Karpas-422 (cell line): ENCODE data around the gene PRKCE. TPM values are rescaled to one million over a fixed set of nuclear protein-coding genes. Genes with fewer than 3 reads are reported as not detected.

Experiments used
- DNase-seq: peaks from one replicate; pipeline ENCODE4 v3.0.0-alpha.2; 2015
- H2AFZ ChIP-seq: fragments of 200-600 bp; sonication (generic); 2 replicates; pipeline ENCODE4 v1.6.1; 2014; ENCODE audit warnings: antibody characterized with exemption, low read length, mixed read lengths
- H3K27ac ChIP-seq: fragments of 200-600 bp; sonication (generic); 2 replicates; pipeline ENCODE4 v1.5.1; 2014; ENCODE audit warnings: mild to moderate bottlenecking, low read length, moderate library complexity
- H3K27me3 ChIP-seq: fragments of 200-600 bp; sonication (generic); 2 replicates; pipeline ENCODE4 v1.6.1; 2014; ENCODE audit warnings: low read length, mixed read lengths
- H3K36me3 ChIP-seq: fragments of 200-600 bp; sonication (generic); 2 replicates; pipeline ENCODE4 v1.6.1; 2014; ENCODE audit warnings: low read length, mixed read lengths; ENCODE audit not compliant: insufficient read depth
- H3K4me1 ChIP-seq: fragments of 200-600 bp; sonication (generic); 2 replicates; pipeline ENCODE4 v1.6.1; 2014; ENCODE audit warnings: mild to moderate bottlenecking, low read length, mixed read lengths
- H3K4me2 ChIP-seq: fragments of 200-600 bp; sonication (generic); 2 replicates; pipeline ENCODE4 v1.6.1; 2014; ENCODE audit warnings: low read length, low read depth, mild to moderate bottlenecking; ENCODE audit not compliant: poor library complexity, severe bottlenecking
- H3K4me3 ChIP-seq: fragments of 200-600 bp; sonication (generic); 2 replicates; pipeline ENCODE4 v1.5.1; 2014; ENCODE audit warnings: mild to moderate bottlenecking, antibody characterized with exemption, low read length, mixed read lengths
- H3K79me2 ChIP-seq: fragments of 200-600 bp; sonication (generic); 2 replicates; pipeline ENCODE4 v1.6.1; 2014; ENCODE audit warnings: mild to moderate bottlenecking, low read length, mixed read lengths
- H3K9ac ChIP-seq: fragments of 200-600 bp; sonication (generic); 2 replicates; pipeline ENCODE4 v1.6.0; 2014; ENCODE audit warnings: low read length
- H3K9me2 ChIP-seq: fragments of 200-600 bp; sonication (generic), shearing (Covaris generic); replicated peaks from 2 replicates; pipeline ENCODE4 v1.6.0; 2014; ENCODE audit warnings: mild to moderate bottlenecking, low read length, moderate library complexity; ENCODE audit not compliant: insufficient read depth
- H3K9me3 ChIP-seq: fragments of 300-700, 200-600 bp; sonication (generic); 2 replicates; pipeline ENCODE4 v1.6.1; 2014; ENCODE audit warnings: low read length, mixed read lengths
- H4K20me1 ChIP-seq: fragments of 200-600 bp; sonication (generic); 2 replicates; pipeline ENCODE4 v1.6.1; 2014; ENCODE audit warnings: mild to moderate bottlenecking, antibody characterized with exemption, low read length, low read depth; ENCODE audit not compliant: insufficient read depth
- total RNA-seq: library from RNA; depleted of rRNA; stranded (reverse); fragments of >200 nt; shearing (Covaris generic); gene quantifications from 2 replicates; pipeline ENCODE4 v1.2.3, GENCODE V29; 2014; ENCODE audit warnings: low replicate concordance

PRKCE gene
- total RNA-seq, 1 experiment from 2014 or later: 61.8 TPM

- H3K9ac ChIP-seq: no peak overlapping the region
- DNase-seq: no peak
- peaks cover 13% of the 10 kb centered on the region; the same call in 1 of the 2 replicates for H3K36me3 ChIP-seq
- H3K4me3 ChIP-seq: no peak overlapping the region
- no peak overlapping the region for H3K4me2 ChIP-seq
- H3K27me3 ChIP-seq: no peaks in the 10 kb centered on the region
- no peak overlapping the region for H2AFZ ChIP-seq
- H4K20me1 ChIP-seq: no peaks in the 10 kb centered on the region
- no peak overlapping the region for H3K27ac ChIP-seq
- no peaks in the 10 kb centered on the region for H3K4me1 ChIP-seq
- no peaks in the 10 kb centered on the region for H3K9me3 ChIP-seq
- H3K9me2 ChIP-seq: no peaks in the 10 kb centered on the region
- H3K79me2 ChIP-seq: no peaks in the 10 kb centered on the region
Measured at GRCh38 chr2:46051085-46051484, 399.6 kb downstream of the PRKCE start.

GRCh38 chr2:46053564-46053963, 402.1 kb downstream of the PRKCE start:
- no peaks in the 10 kb centered on the region for H3K79me2 ChIP-seq
- no peak overlapping the region for H3K27ac ChIP-seq
- H3K4me1 ChIP-seq: no peaks in the 10 kb centered on the region
- no peaks in the 10 kb centered on the region for H3K9me2 ChIP-seq
- H3K36me3 ChIP-seq: peaks cover 10% of the 10 kb centered on the region; the same call in 1 of the 2 replicates
- H3K4me3 ChIP-seq: no peak overlapping the region
- H3K9ac ChIP-seq: no peak overlapping the region
- no peaks in the 10 kb centered on the region for H4K20me1 ChIP-seq
- H3K9me3 ChIP-seq: no peaks in the 10 kb centered on the region
- DNase-seq: no peak
- no peaks in the 10 kb centered on the region for H3K27me3 ChIP-seq
- no peak overlapping the region for H2AFZ ChIP-seq
- H3K4me2 ChIP-seq: no peak overlapping the region

- no peak for DNase-seq
- Histone ChIP-seq H2AFZ (no peak overlapping the region), H3K9me2 (no peaks in the 10 kb centered on the region), H3K36me3 (no peaks in the 10 kb centered on the region), H3K4me3 (no peak overlapping the region), H3K9ac (no peak overlapping the region), H3K4me1 (no peaks in the 10 kb centered on the region), H3K9me3 (no peaks in the 10 kb centered on the region), H3K27ac (no peak overlapping the region), H3K27me3 (no peaks in the 10 kb centered on the region), H4K20me1 (no peaks in the 10 kb centered on the region), H3K79me2 (no peaks in the 10 kb centered on the region), H3K4me2 (no peak overlapping the region)
Measured at GRCh38 chr2:46056541-46056940, 405.1 kb downstream of the PRKCE start.

- Histone ChIP-seq H3K27me3 (no peaks in the 10 kb centered on the region), H2AFZ (no peak overlapping the region), H3K4me2 (no peak overlapping the region)
Measured at GRCh38 chr2:46058140-46058539, 406.7 kb downstream of the PRKCE start.

GRCh38 chr2:46062637-46063412, 411.4 kb downstream of the PRKCE start:
- peak; percentile 91 for DNase-seq
- Histone ChIP-seq H3K4me2 (no peak overlapping the region), H3K79me2 (peaks cover 13% of the 10 kb centered on the region; the same call in 1 of the 2 replicates), H3K9ac (no peak overlapping the region), H2AFZ (no peak overlapping the region), H3K4me1 (no peaks in the 10 kb centered on the region), H4K20me1 (no peaks in the 10 kb centered on the region), H3K36me3 (no peaks in the 10 kb centered on the region), H3K9me2 (no peaks in the 10 kb centered on the region), H3K9me3 (no peaks in the 10 kb centered on the region), H3K27ac (no peak overlapping the region), H3K4me3 (no peak overlapping the region), H3K27me3 (no peaks in the 10 kb centered on the region)

More at GRCh38 chr2:46058140-46058539, 406.7 kb downstream of the PRKCE start:
- no peak overlapping the region for H3K27ac ChIP-seq
- no peak overlapping the region for H3K9ac ChIP-seq
- no peaks in the 10 kb centered on the region for H4K20me1 ChIP-seq
- no peaks in the 10 kb centered on the region for H3K9me3 ChIP-seq
- H3K36me3 ChIP-seq: no peaks in the 10 kb centered on the region
- no peak overlapping the region for H3K4me3 ChIP-seq
- H3K4me1 ChIP-seq: no peaks in the 10 kb centered on the region
- no peak for DNase-seq
- no peaks in the 10 kb centered on the region for H3K9me2 ChIP-seq
- H3K79me2 ChIP-seq: no peaks in the 10 kb centered on the region

- Histone ChIP-seq H3K27ac (no peak overlapping the region), H2AFZ (no peak overlapping the region), H3K9ac (no peak overlapping the region), H3K9me2 (no peaks in the 10 kb centered on the region), H3K9me3 (no peaks in the 10 kb centered on the region), H3K4me3 (no peak overlapping the region), H3K79me2 (peaks cover 15% of the 10 kb centered on the region; the same call in 1 of the 2 replicates), H3K27me3 (no peaks in the 10 kb centered on the region), H3K36me3 (no peaks in the 10 kb centered on the region), H3K4me2 (no peak overlapping the region), H4K20me1 (no peaks in the 10 kb centered on the region), H3K4me1 (no peaks in the 10 kb centered on the region)
- no peak for DNase-seq
Measured at GRCh38 chr2:46064396-46064795, 412.9 kb downstream of the PRKCE start.

GRCh38 chr2:46065152-46065551, 413.7 kb downstream of the PRKCE start:
- Histone ChIP-seq H3K27ac (no peak overlapping the region), H2AFZ (no peak overlapping the region), H3K9ac (no peak overlapping the region), H3K4me1 (no peaks in the 10 kb centered on the region), H3K79me2 (peaks cover 15% of the 10 kb centered on the region; the same call in 1 of the 2 replicates), H3K9me2 (no peaks in the 10 kb centered on the region), H3K36me3 (no peaks in the 10 kb centered on the region), H3K27me3 (no peaks in the 10 kb centered on the region), H4K20me1 (no peaks in the 10 kb centered on the region), H3K9me3 (no peaks in the 10 kb centered on the region), H3K4me2 (no peak overlapping the region), H3K4me3 (no peak overlapping the region)
- DNase-seq: no peak

- DNase-seq: no peak
- H3K4me1 ChIP-seq: no peaks in the 10 kb centered on the region
- H3K27me3 ChIP-seq: no peaks in the 10 kb centered on the region
- H2AFZ ChIP-seq: no peak overlapping the region
- peaks cover 15% of the 10 kb centered on the region; the same call in 1 of the 2 replicates for H3K79me2 ChIP-seq
- H3K4me3 ChIP-seq: no peak overlapping the region
- no peaks in the 10 kb centered on the region for H3K36me3 ChIP-seq
- no peaks in the 10 kb centered on the region for H3K9me2 ChIP-seq
- H3K9me3 ChIP-seq: no peaks in the 10 kb centered on the region
- H4K20me1 ChIP-seq: no peaks in the 10 kb centered on the region
- no peak overlapping the region for H3K27ac ChIP-seq
- H3K4me2 ChIP-seq: no peak overlapping the region
- no peak overlapping the region for H3K9ac ChIP-seq
Measured at GRCh38 chr2:46066116-46066515, 414.6 kb downstream of the PRKCE start.
